Endometrial microvascular endothelial cells (primary cell): ENCODE results near the gene RNPEPL1. TPM values are rescaled to one million over a fixed set of nuclear protein-coding genes. Genes with fewer than 3 reads are reported as not detected.

Experiments used
- in situ Hi-C: cut with HindIII; loops from 2 replicates; pipeline ENCODE4 v1.10.0; 2017; ENCODE audit warnings: low sequenced_read_pairs, low pct_unique_long_range_greater_than_20kb; ENCODE audit errors: inconsistent ontology term
- total RNA-seq: library from RNA; depleted of rRNA; stranded (reverse); fragments of >200 nt; gene quantifications from one replicate; pipeline ENCODE4 v1.2.3, GENCODE V29; 2015; ENCODE audit errors: inconsistent ontology term

The RNPEPL1 gene
- total RNA-seq, 1 donor from 2014 or later: 23.2 TPM

DNA sequence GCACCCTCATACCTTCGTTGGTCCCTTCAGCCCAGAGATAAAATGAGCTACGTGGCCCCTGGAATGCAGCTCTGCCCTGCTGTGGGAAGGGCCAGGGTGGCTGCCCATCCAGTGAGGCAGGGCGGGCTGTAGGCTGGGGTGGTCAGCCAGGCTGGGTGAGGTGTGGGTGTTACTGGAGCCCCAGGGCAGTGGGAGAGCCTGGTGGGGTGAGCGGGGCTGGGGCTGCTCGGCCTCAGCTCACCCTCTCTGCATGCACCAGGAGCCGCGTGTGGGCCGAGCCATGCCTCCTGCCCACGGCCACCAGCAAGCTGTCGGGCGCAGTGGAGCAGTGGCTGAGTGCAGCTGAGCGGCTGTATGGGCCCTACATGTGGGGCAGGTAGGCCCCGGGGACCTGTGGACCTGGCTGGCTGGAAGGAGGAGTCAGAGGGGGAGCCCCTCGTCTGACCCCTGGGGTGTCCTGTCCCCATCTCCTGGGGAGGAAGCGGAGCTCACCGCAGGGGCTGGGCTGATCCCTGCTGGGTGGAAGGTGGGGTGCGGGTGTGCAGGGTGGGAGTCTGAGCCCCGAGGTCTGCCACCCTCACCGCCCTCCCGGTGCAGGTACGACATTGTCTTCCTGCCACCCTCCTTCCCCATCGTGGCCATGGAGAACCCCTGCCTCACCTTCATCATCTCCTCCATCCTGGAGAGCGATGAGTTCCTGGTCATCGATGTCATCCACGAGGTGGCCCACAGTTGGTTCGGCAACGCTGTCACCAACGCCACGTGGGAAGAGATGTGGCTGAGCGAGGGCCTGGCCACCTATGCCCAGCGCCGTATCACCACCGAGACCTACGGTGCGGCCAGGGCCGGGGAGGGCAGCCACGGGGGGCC lies 5.5 kb downstream of the RNPEPL1 start:
- in situ Hi-C loops: no loop called here

GRCh38 chr2:240574386-240575100 lies 6.3 kb downstream of the RNPEPL1 start:
- in situ Hi-C loops: no loop called here

GRCh38 chr2:240575101-240575965 lies 7.0 kb downstream of the RNPEPL1 start:
- in situ Hi-C loops: no loop called here

GRCh38 chr2:240576036-240576435 lies 7.8 kb downstream of the RNPEPL1 start:
- in situ Hi-C loops: no loop called here

DNA sequence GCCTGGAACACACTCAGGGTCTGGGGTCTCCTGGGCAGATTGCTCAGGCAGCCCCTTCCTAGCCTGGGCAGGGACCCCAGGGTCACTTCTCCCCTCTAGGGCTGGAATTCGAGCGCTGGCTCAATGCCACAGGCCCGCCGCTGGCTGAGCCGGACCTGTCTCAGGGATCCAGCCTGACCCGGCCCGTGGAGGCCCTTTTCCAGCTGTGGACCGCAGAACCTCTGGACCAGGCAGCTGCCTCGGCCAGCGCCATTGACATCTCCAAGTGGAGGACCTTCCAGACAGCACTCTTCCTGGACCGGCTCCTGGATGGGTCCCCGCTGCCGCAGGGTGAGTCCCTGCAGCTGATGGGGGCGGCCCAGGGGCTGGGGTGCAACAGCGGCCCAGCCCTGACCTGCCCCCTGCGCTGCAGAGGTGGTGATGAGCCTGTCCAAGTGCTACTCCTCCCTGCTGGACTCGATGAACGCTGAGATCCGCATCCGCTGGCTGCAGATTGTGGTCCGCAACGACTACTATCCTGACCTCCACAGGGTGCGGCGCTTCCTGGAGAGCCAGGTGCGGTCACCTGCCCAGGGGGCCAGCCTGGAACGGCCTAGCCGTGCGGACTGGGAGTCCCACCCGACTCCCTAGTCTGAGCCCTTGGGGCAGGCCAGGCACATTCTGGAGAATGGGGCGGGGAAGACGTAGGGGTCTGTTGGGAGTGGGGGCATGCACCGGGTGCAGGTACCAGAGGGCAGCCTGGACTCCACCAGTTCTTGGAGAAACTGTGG lies 8.3 kb downstream of the RNPEPL1 start:
- in situ Hi-C loops: no loop called here

- in situ Hi-C loops: no loop called here
Measured at GRCh38 chr2:240577281-240578109, 9.2 kb downstream of the RNPEPL1 start.

DNA sequence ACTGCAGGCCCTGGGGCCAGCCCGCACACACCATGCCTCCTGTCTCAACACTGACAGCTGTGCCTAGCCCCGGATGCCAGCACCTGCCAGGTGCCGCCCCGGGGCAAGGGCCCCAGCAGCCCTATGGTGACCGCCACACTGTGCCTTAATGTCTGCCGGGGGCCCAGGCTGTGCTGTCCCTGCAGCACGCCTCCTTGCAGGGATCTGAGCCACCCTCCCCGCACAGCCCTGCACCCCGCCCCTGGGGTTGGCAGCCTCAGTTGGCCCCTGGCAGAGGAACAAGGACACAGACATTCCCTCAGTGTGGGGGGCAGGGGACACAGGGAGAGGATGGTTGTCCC lies 9.8 kb downstream of the RNPEPL1 start:
- in situ Hi-C loops: no loop called here

DNA sequence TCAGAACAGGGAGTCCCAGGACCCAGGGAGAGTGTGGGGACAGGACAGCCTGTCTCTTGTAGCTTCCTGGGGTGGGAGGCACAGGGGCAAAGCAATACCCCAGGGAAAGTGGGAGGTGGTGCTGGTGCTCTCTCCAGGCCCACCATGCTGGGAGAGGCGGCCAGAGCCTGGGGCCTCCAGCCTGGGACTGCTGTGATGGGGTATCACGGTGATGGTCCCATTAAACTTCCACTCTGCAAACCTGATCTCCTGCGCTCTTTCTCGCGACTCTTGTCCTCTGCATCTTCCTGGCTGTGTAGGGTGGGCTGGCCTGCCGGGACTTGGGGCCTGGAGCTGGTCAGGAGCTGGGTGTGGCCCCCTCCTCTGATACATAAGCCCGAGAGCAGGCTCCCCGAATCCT lies 10.2 kb downstream of the RNPEPL1 start:
- in situ Hi-C loops: no loop called here

GRCh38 chr2:240579071-240579762 lies 10.9 kb downstream of the RNPEPL1 start:
- in situ Hi-C loops: no loop called here

DNA sequence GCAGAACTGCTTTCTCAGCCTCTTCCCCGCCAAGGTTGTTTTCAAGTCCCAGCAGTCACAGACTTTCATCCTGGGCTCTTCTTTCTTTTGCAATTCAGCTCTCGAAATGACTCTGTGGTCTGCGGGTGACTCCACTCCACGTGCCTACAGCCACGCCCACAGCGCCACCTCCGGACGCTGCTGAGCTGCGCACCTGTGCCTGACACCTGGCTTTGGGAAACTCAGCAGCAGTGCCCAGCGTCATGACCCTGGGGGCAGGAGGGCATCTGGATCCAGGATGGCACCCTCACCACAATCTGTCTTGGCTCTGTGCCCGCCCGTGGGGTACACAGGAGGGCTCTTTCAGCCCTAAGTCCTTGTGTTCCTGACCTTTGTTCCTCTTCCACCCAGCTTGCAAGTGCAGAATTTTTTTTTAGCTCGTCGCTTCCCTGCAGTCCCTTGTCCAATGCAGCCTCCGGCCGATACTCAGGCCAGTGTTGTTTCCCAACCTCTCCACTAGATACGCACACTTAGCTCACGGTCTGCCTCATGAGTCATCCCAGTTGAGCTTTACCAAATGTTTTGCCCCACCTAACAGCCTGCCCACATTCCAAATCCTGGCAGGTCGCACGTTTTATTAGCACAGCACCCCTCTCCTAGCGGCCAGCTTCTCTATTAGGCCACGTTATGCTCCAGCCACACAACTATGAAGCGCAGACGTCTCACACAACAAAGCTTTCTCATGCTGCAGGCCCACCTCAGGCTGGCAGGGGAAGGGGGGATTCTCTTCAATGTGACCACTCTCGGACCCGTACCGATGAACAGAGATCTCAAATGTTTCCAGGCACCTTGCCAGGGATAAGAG lies 11.7 kb downstream of the RNPEPL1 start:
- in situ Hi-C loops: no loop called here

DNA sequence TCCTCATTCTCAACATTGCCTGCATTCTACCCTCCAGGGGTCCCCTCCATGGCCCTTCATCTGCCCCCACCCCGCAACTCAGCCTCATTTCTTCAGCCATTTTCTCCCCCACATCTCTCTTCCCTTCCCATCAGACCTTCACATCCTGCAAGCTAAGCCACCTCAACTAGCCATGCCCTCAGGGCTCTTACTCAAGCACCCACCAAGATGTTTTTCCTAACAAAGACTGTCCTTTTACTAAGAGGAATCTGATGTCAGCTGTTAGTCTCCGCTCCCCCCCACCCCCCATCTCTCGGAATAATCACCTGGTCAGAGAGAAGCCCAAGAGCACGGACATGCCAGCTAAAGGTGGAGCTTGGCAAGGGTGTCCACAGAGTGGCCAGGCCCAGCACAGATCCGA lies 13.5 kb downstream of the RNPEPL1 start:
- in situ Hi-C loops: no loop called here

- in situ Hi-C loops: no loop called here
Measured at GRCh38 chr2:240582781-240583180, 14.5 kb downstream of the RNPEPL1 start.

DNA sequence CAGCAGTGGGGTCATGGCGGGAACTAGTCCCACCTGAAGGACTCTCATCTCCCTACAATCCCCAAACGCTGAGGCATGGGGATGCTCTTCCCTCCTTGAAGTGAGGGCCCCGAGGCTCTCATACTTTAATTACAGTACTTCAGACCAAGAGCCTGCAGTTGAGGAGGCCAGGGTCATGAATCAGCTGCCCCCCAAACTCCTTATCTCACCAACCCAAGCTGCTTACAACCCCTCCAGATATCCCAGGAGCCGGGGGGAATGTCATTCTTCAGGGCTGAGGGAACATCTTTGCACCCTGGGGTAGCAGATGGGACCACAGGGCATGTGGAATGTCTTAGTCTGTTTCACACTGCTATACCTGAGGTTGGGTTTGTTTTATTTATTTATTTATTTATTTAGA lies 15.5 kb downstream of the RNPEPL1 start:
- in situ Hi-C loops: no loop called here

DNA sequence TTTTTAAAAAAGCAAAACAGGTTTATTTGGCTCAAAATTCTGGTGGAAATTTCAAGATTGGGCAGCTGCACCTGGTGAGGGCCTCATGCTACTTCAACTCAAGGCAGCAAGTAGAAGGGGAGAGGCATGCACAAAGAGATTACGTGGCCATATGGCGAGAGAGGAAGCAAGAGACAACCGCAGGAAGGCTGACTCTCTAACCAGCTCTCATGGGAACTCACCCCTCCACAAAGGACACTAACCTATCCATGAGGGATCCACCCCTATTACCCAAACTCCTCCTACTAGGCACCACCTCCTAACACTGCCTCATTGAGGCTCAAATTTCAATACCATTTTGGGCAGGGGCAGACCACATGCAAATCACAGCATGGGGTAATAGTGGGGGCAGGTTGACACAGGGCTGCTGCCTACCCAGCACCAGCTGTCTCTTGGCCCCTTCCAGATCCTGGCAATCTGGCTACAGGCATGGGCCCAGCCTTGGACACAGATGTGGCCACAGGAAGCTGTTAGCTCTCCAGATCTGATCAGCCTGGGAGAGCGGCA lies 16.3 kb downstream of the RNPEPL1 start:
- in situ Hi-C loops: no loop called here

DNA sequence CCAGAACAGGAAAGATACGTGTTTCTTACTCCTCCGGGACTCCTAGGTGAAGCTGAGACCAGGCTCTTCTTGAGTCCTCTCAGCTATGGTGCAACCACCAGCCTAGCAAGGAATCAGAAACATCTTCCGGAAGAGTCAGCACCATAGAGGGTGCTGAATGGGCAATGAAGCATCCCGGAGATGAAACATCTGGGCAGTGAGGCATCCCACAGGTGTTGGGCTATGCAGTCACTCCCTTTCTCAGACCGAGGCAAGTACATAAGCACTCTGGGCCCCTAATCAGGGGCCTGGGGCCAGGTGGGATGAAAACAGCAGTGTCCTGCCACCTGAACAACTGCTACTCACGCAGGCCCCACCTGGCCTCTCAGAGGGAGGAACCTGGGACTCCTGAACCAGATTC lies 16.8 kb downstream of the RNPEPL1 start:
- in situ Hi-C loops: no loop called here

GRCh38 chr2:240585681-240586197 lies 17.5 kb downstream of the RNPEPL1 start:
- in situ Hi-C loops: no loop called here
